ENCODE measurements around the gene AGFG1.
A peak's percentile ranks its signal among the peaks of the same experiment; 100 is the strongest.

AGFG1 gene

GRCh38 chr2:227471924-227472264 lies at the start of gene AGFG1:
Gene AGFG1, plus strand, starts transcription at chr2:227472156. Its CDS starts 266 bp downstream, at chr2:227472422.
- peak; percentile 79 to 92 (median 81) for DNase-seq (ENCODE audit: low read depth in 2 of 3, low spot score in 1 of 3)

- DNase-seq (ENCODE audit: low read depth in 2 of 3, low spot score in 1 of 3) = no peak
Measured at GRCh38 chr2:227423656-227424499, 48.1 kb upstream of the AGFG1 start.

- DNase-seq (ENCODE audit: low read depth in 2 of 3, low spot score in 1 of 3) = no peak
Measured at GRCh38 chr2:227428731-227429285, 43.1 kb upstream of the AGFG1 start.

GRCh38 chr2:227430639-227431038 lies 41.3 kb upstream of the AGFG1 start:
- no peak for DNase-seq (ENCODE audit: low read depth in 2 of 3, low spot score in 1 of 3)

- no peak for DNase-seq (ENCODE audit: low read depth in 2 of 3, low spot score in 1 of 3)
Measured at GRCh38 chr2:227433171-227433570, 38.8 kb upstream of the AGFG1 start.

- DNase-seq (ENCODE audit: low read depth in 2 of 3, low spot score in 1 of 3) = no peak
Measured at GRCh38 chr2:227436436-227437174, 35.4 kb upstream of the AGFG1 start.

- no peak for DNase-seq (ENCODE audit: low read depth in 2 of 3, low spot score in 1 of 3)
Measured at GRCh38 chr2:227439214-227439613, 32.7 kb upstream of the AGFG1 start.

- DNase-seq (ENCODE audit: low read depth in 2 of 3, low spot score in 1 of 3) = no peak
Measured at GRCh38 chr2:227442639-227443038, 29.3 kb upstream of the AGFG1 start.

GRCh38 chr2:227443889-227444568 lies 27.9 kb upstream of the AGFG1 start:
- no peak for DNase-seq (ENCODE audit: low read depth in 2 of 3, low spot score in 1 of 3)

GRCh38 chr2:227447606-227448005 lies 24.4 kb upstream of the AGFG1 start:
- no peak for DNase-seq (ENCODE audit: low read depth in 2 of 3, low spot score in 1 of 3)

- no peak for DNase-seq (ENCODE audit: low read depth in 2 of 3, low spot score in 1 of 3)
Measured at GRCh38 chr2:227450311-227450841, 21.6 kb upstream of the AGFG1 start.

- DNase-seq (ENCODE audit: low read depth in 2 of 3, low spot score in 1 of 3) = no peak
Measured at GRCh38 chr2:227450926-227451654, 20.9 kb upstream of the AGFG1 start.

GRCh38 chr2:227451655-227451992 lies 20.3 kb upstream of the AGFG1 start:
- no peak for DNase-seq (ENCODE audit: low read depth in 2 of 3, low spot score in 1 of 3)

- no peak for DNase-seq (ENCODE audit: low read depth in 2 of 3, low spot score in 1 of 3)
Measured at GRCh38 chr2:227453810-227454209, 18.1 kb upstream of the AGFG1 start.

GRCh38 chr2:227454323-227454860 lies 17.6 kb upstream of the AGFG1 start:
- no peak for DNase-seq (ENCODE audit: low read depth in 2 of 3, low spot score in 1 of 3)

GRCh38 chr2:227455200-227455599 lies 16.8 kb upstream of the AGFG1 start:
- no peak for DNase-seq (ENCODE audit: low read depth in 2 of 3, low spot score in 1 of 3)

- DNase-seq (ENCODE audit: low read depth in 2 of 3, low spot score in 1 of 3) = no peak
Measured at GRCh38 chr2:227456102-227456501, 15.9 kb upstream of the AGFG1 start.

- DNase-seq (ENCODE audit: low read depth in 2 of 3, low spot score in 1 of 3) = no peak
Measured at GRCh38 chr2:227456772-227457171, 15.2 kb upstream of the AGFG1 start.

- peak; percentile 60 to 84 (median 72) for DNase-seq (ENCODE audit: low read depth in 2 of 3, low spot score in 1 of 3)
Measured at GRCh38 chr2:227460070-227460485, 11.9 kb upstream of the AGFG1 start.

GRCh38 chr2:227460833-227461232 lies 11.1 kb upstream of the AGFG1 start:
- DNase-seq (ENCODE audit: low read depth in 2 of 3, low spot score in 1 of 3) = no peak
